ENCODE results near the gene ALOX5AP. TPM values are rescaled to one million over a fixed set of nuclear protein-coding genes. Genes with fewer than 3 reads are reported as not detected.

The ALOX5AP gene
- polyA plus RNA-seq, 3 donors: 84.4 to 269 (median 220) TPM

- Histone ChIP-seq H3K4me2 (replicated peaks; ENCODE audit: extremely low read depth, low read length, poor library complexity, severe bottlenecking) (no peak overlapping the region), H3K9ac (ENCODE audit: insufficient read depth, low read length, poor library complexity, severe bottlenecking) (no peak overlapping the region), H3K4me1 (ENCODE audit: control insufficient read depth in 1 of 2, insufficient read depth in 2 of 2, low read length in 2 of 2) (peaks cover 0 to 5% of the 10 kb centered on the region in 2 donors), H3K4me3 (replicated peaks in 1 of 3; ENCODE audit: low read depth in 2 of 3, low read length in 3 of 3) (no peak overlapping the region), H3K27ac (ENCODE audit: low read depth in 1 of 2, low read length in 2 of 2) (no peak overlapping the region), H3K27me3 (ENCODE audit: control insufficient read depth in 2 of 2, insufficient read depth in 2 of 2, low read length in 2 of 2) (no peaks in the 10 kb centered on the region), H3K36me3 (replicated peaks in 1 of 2; ENCODE audit: control insufficient read depth in 1 of 2, insufficient read depth in 2 of 2, low read length in 2 of 2) (no peaks in the 10 kb centered on the region), H2AFZ (ENCODE audit: insufficient read depth, low read depth, low read length, poor library complexity, severe bottlenecking) (no peak overlapping the region), H3K79me2 (ENCODE audit: insufficient read depth, low read length) (no peaks in the 10 kb centered on the region), H4K20me1 (ENCODE audit: insufficient read depth, low read length) (no peaks in the 10 kb centered on the region), H3K9me3 (replicated peaks in 1 of 2; ENCODE audit: control insufficient read depth in 1 of 2, insufficient read depth in 1 of 2, low read length in 2 of 2) (no peaks in the 10 kb centered on the region)
- no peak for DNase-seq
- H3K27me3 Mint-ChIP-seq (ENCODE audit: low read depth in 3 of 3): peaks cover 6 to 13% (median 11%) of the 10 kb centered on the region in 3 donors
- H3K9me3 Mint-ChIP-seq: no peaks in the 10 kb centered on the region
- peaks cover 18% of the 10 kb centered on the region for H3K4me1 Mint-ChIP-seq
- intact Hi-C loops (cut with micrococcal nuclease): no loop called here
- H3K27ac Mint-ChIP-seq: no peak overlapping the region
- H3K4me3 Mint-ChIP-seq: no peak overlapping the region
- peaks cover 2 to 5% of the 10 kb centered on the region in 2 donors for H3K36me3 Mint-ChIP-seq
- WGBS (ENCODE audit: insufficient coverage): 96% methylated on average over 11 of the region's 20 CpGs
- TF ChIP-seq, protein P1, sequence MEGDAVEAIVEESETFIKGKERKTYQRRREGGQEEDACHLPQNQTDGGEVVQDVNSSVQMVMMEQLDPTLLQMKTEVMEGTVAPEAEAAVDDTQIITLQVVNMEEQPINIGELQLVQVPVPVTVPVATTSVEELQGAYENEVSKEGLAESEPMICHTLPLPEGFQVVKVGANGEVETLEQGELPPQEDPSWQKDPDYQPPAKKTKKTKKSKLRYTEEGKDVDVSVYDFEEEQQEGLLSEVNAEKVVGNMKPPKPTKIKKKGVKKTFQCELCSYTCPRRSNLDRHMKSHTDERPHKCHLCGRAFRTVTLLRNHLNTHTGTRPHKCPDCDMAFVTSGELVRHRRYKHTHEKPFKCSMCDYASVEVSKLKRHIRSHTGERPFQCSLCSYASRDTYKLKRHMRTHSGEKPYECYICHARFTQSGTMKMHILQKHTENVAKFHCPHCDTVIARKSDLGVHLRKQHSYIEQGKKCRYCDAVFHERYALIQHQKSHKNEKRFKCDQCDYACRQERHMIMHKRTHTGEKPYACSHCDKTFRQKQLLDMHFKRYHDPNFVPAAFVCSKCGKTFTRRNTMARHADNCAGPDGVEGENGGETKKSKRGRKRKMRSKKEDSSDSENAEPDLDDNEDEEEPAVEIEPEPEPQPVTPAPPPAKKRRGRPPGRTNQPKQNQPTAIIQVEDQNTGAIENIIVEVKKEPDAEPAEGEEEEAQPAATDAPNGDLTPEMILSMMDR (IDR thresholded peaks at IDR 0.05): no peak
Observed at GRCh38 chr13:30796631-30797601, 61.6 kb downstream of the ALOX5AP start.

DNA sequence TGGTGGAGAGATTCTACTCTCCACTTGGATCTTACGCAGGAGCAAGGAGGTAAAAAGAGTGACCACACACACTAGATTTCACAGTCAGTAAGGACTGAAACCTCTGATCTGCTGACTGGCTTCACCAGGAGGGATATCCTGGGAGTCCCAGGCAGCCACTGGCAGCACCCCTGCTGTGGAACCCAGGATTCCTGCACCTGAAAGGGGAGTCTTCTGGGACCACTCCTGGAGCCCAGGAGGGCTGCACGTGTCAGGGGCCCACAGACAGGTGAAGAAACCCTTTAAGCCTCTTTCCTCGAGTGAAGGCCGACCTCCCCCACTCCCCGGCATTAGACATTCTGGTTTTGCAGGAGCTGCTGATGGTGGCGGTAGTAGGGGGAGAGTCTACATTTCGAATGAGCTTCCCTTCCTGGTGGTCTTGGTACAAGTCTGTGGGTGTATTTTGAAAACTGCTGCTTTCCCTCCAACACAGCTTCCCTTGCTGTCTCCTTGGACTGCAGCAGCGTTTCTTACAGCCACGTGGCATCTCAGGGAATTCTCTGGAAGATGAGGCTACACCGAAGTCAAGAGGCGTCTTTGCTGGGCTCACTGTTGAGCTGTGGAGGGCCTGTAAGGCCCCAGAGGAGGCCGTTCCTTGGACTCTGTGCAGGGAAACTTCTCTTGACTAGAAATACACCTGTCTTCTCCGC lies 62.6 kb downstream of the ALOX5AP start:
- Histone ChIP-seq H3K9me3 (replicated peaks in 1 of 2; ENCODE audit: control insufficient read depth in 1 of 2, insufficient read depth in 1 of 2, low read length in 2 of 2) (no peaks in the 10 kb centered on the region), H3K36me3 (replicated peaks in 1 of 2; ENCODE audit: control insufficient read depth in 1 of 2, insufficient read depth in 2 of 2, low read length in 2 of 2) (no peaks in the 10 kb centered on the region), H3K27me3 (ENCODE audit: control insufficient read depth in 2 of 2, insufficient read depth in 2 of 2, low read length in 2 of 2) (no peaks in the 10 kb centered on the region), H3K79me2 (ENCODE audit: insufficient read depth, low read length) (no peaks in the 10 kb centered on the region), H3K4me3 (replicated peaks in 1 of 3; ENCODE audit: low read depth in 2 of 3, low read length in 3 of 3) (no peak overlapping the region), H2AFZ (ENCODE audit: insufficient read depth, low read depth, low read length, poor library complexity, severe bottlenecking) (no peak overlapping the region), H4K20me1 (ENCODE audit: insufficient read depth, low read length) (no peaks in the 10 kb centered on the region), H3K4me1 (ENCODE audit: control insufficient read depth in 1 of 2, insufficient read depth in 2 of 2, low read length in 2 of 2) (peaks cover 6 to 12% of the 10 kb centered on the region in 2 donors), H3K4me2 (replicated peaks; ENCODE audit: extremely low read depth, low read length, poor library complexity, severe bottlenecking) (no peak overlapping the region), H3K27ac (ENCODE audit: low read depth in 1 of 2, low read length in 2 of 2) (no peak overlapping the region), H3K9ac (ENCODE audit: insufficient read depth, low read length, poor library complexity, severe bottlenecking) (no peak overlapping the region)
- 93% methylated on average over 6 of the region's 13 CpGs for WGBS (ENCODE audit: insufficient coverage)
- peak overlapping the region in 1 of 7 donors; percentile 50 for H3K27ac Mint-ChIP-seq
- H3K36me3 Mint-ChIP-seq: peaks cover 2 to 5% of the 10 kb centered on the region in 2 donors
- no peak overlapping the region for H3K4me3 Mint-ChIP-seq
- H3K9me3 Mint-ChIP-seq: no peaks in the 10 kb centered on the region
- intact Hi-C loops (cut with micrococcal nuclease): no loop called here
- peaks cover 21% of the 10 kb centered on the region for H3K4me1 Mint-ChIP-seq
- DNase-seq: no peak
- H3K27me3 Mint-ChIP-seq (ENCODE audit: low read depth in 3 of 3): peaks cover 6 to 13% (median 11%) of the 10 kb centered on the region in 3 donors
- TF ChIP-seq, protein P1 (IDR thresholded peaks at IDR 0.05): no peak
